Measurements from ENCODE around the gene SPANXA1. TPM values are rescaled to one million over a fixed set of nuclear protein-coding genes. Genes with fewer than 3 reads are reported as not detected.

SPANXA1 gene
- 0.22 TPM in 1 of 2 replicates, not detected in the other for total RNA-seq

GRCh38 chrX:141584638-141585037, at the start of gene SPANXA1:
Gene SPANXA1 (minus strand): TSS chrX:141584738. CDS start chrX:141584678, 60 bp downstream.

GRCh38 chrX:141589408-141589807, 4.9 kb upstream of the SPANXA1 start, which contains the start of gene SPANXA2:
Gene SPANXA2 (plus strand): TSS chrX:141589708. CDS start chrX:141589768, 60 bp downstream.

Other genes with a start within 250 kb of the SPANXA1 start
- gene SPANXA2, start 5.0 kb upstream of the SPANXA1 start, total RNA-seq: 0.22 TPM in 1 of 2 replicates, not detected in the other
- not detected in 2 replicates for gene SPANXD, start 114.0 kb upstream of the SPANXA1 start, total RNA-seq

All from articular chondrocyte of knee joint (primary cell).